HG03457 (cell line): ENCODE results near the gene MUC5AC.
"Not testable (repeated sequence)": the region's sequence is repeated elsewhere in the genome, so short reads cannot be mapped to it uniquely, and the experiment has no call there.

Experiments
- ATAC-seq: cut with Tn5 transposase; IDR thresholded peaks from one replicate; pipeline ENCODE4 v1.9.1; 2021; ENCODE audit warnings: moderate number of reproducible peaks; ENCODE audit not compliant: unreplicated experiment

The MUC5AC gene

GRCh38 chr11:1231396-1232020, 73.8 kb downstream of the MUC5AC start:
- ATAC-seq = no peak

- ATAC-seq = no peak
Observed at GRCh38 chr11:1232021-1232882, 74.5 kb downstream of the MUC5AC start.

- ATAC-seq = no peak
Observed at GRCh38 chr11:1232883-1233321, 75.1 kb downstream of the MUC5AC start.

- no peak for ATAC-seq
Observed at GRCh38 chr11:1233351-1234053, 75.7 kb downstream of the MUC5AC start.

GRCh38 chr11:1234054-1234720, 76.4 kb downstream of the MUC5AC start:
- ATAC-seq = no peak

- no peak for ATAC-seq
Observed at GRCh38 chr11:1234771-1235305, 77.1 kb downstream of the MUC5AC start.

- ATAC-seq = no peak
Observed at GRCh38 chr11:1235306-1235900, 77.7 kb downstream of the MUC5AC start.

GRCh38 chr11:1235901-1236315, 78.2 kb downstream of the MUC5AC start:
- no peak for ATAC-seq

- ATAC-seq = no peak
Observed at GRCh38 chr11:1236316-1237127, 78.8 kb downstream of the MUC5AC start.

- ATAC-seq = no peak
Observed at GRCh38 chr11:1237128-1237580, 79.4 kb downstream of the MUC5AC start.

GRCh38 chr11:1237851-1238250, 80.1 kb downstream of the MUC5AC start:
- ATAC-seq = no peak

- ATAC-seq = no peak
Observed at GRCh38 chr11:1238767-1239595, 81.2 kb downstream of the MUC5AC start.

GRCh38 chr11:1239596-1240205, 81.9 kb downstream of the MUC5AC start:
- ATAC-seq = no peak

- ATAC-seq = no peak
Observed at GRCh38 chr11:1240771-1241170, 83.0 kb downstream of the MUC5AC start.

GRCh38 chr11:1241706-1242105, 84.0 kb downstream of the MUC5AC start:
- no peak for ATAC-seq

- no peak for ATAC-seq
Observed at GRCh38 chr11:1242289-1242688, 84.5 kb downstream of the MUC5AC start.

- ATAC-seq = not testable (repeated sequence)
Observed at GRCh38 chr11:1242751-1243150, 85.0 kb downstream of the MUC5AC start.

- not testable (repeated sequence) for ATAC-seq
Observed at GRCh38 chr11:1243521-1243920, 85.8 kb downstream of the MUC5AC start.
